Muscle of arm (tissue), 14 donors: Measurements from ENCODE around the gene HSPB9. TPM values are rescaled to one million over a fixed set of nuclear protein-coding genes. Genes with fewer than 3 reads are reported as not detected.

Experiments
- DNase-seq: peaks from one replicate; pipeline ENCODE4 v3.0.0-alpha.2; 2013
- long read RNA-seq, 11 donors: transcript quantifications; one replicate each; lab custom pipeline, GENCODE V29; 2026
- polyA plus RNA-seq, 12 donors: library from polyadenylated mRNA; unstranded; fragments of 120-200 nt; gene quantifications; one replicate each; pipeline ENCODE4 v1.2.1, GENCODE V29; 2013; ENCODE audit not compliant: insufficient read length in 12 of 12

The HSPB9 gene, protein sequence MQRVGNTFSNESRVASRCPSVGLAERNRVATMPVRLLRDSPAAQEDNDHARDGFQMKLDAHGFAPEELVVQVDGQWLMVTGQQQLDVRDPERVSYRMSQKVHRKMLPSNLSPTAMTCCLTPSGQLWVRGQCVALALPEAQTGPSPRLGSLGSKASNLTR
- under 1 TPM in 10 of 12 donors, not detected in 2; 0.10 to 0.43 (median 0.28) TPM for polyA plus RNA-seq
- long read RNA-seq, donor 1, partial matches to known transcripts: 0 of 2 reads
- long read RNA-seq, donor 1, other reads (novel, unspliced or antisense): 0 of 2 reads
- long read RNA-seq, donor 2: 0 reads
- long read RNA-seq, donor 3, partial matches to known transcripts: 0 of 1 reads
- long read RNA-seq, donor 3, other reads (novel, unspliced or antisense): 0 of 1 reads
- long read RNA-seq, donor 4: 0 reads
- long read RNA-seq, donor 5: 0 reads
- long read RNA-seq, donor 6: 0 reads
- long read RNA-seq, donor 7, partial matches to known transcripts: 0 of 1 reads
- long read RNA-seq, donor 7, other reads (novel, unspliced or antisense): 0 of 1 reads
- long read RNA-seq, donor 8, partial matches to known transcripts: 0 of 1 reads
- long read RNA-seq, donor 8, other reads (novel, unspliced or antisense): 0 of 1 reads
- long read RNA-seq, donor 9: 0 reads
- long read RNA-seq, donor 10: 0 reads
- long read RNA-seq, donor 11: 0 reads

DNA sequence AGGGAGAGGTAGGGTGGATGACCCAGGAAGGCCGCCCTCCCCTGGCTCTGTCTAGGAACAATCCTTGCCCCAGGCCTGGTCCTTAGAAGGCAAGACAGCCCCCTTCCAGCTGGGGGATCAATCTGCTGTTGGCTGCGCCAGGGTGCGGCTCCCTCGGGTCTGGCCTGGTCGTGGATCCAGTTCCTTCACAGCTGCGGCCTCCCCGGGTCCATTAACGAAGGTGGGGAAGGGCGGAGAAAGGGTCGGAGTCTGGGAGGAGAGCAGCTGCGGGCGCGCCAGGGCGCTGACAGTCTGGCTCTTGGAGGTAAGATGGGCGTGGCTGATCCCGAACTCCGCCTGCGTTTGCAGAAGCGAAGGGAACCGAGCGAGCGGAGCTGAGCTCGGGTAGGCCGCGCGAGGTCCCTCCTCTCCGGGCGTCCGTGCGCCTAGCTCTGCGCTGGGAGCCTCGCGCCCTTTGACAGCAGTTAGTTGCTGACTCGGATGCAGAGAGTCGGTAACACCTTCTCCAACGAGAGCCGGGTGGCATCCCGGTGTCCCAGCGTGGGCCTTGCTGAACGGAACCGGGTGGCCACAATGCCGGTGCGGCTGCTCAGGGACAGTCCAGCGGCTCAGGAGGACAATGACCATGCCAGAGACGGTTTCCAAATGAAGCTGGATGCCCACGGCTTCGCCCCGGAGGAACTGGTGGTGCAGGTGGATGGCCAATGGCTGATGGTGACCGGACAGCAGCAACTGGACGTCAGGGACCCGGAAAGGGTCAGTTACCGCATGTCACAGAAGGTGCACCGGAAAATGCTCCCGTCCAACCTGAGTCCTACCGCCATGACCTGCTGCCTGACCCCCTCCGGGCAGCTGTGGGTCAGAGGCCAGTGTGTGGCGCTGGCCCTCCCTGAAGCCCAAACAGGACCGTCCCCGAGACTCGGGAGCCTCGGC, at the start of gene HSPB9:
Gene HSPB9 (plus strand): TSS at position 434 of the 933 bp plus-strand sequence. CDS start 47 bp downstream, at position 481.
- DNase-seq: peak; percentile 46

DNA sequence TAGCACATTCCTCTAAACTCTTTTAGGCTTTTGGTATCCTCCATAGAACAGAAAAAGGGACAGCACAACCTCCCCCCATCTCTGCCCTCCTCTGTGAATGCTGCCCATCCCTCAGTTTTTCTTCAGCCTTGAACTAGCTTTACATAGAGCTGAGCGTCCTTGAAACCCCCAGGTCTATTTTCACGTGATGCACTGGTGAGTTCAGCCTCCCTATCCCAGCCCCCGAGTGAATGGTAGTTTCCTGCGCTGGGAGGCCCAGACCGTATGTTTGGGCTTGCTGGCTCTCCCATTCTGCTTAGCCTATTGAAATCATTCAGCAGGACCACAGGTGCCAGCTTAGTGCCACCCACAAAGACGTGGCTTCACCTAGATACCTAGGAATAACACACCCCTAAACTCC, 46.8 kb upstream of the HSPB9 start:
- no peak for DNase-seq

DNA sequence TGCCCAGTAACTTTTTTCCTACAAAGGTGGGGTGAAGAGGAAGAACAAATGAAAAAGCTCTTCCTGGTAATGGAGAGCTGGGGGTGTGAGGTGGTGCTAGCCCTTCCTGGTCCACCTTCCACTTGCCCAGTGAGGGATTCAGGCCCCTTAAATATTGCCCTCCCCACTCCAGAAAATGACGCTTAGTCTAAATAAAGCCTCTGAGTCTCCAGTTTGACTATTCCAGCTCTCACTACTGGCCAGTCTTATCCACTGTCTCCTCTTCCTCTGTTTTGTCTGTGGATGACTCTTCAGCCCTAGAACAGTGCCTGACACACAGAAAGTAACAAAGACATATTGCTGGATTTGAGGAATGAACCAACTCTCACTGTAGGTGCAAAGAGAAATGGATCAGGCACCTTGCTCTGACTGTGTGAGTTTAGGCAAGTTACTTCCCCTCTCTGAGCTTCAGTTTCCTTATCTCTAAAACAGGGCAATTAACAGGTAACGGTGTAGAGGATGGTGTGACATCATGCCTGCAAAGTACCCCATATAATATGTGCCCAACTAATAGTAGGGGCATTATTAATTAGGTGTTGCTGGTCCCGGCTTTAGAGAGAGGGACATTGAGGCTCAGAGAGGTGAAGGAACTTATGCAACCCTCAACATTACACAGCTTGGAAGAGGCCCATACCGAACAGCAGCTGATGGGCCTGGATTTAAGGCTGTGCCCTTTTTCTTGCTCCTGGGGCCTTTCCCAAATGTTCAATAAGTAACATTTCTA, 45.6 kb upstream of the HSPB9 start:
- DNase-seq: no peak

DNA sequence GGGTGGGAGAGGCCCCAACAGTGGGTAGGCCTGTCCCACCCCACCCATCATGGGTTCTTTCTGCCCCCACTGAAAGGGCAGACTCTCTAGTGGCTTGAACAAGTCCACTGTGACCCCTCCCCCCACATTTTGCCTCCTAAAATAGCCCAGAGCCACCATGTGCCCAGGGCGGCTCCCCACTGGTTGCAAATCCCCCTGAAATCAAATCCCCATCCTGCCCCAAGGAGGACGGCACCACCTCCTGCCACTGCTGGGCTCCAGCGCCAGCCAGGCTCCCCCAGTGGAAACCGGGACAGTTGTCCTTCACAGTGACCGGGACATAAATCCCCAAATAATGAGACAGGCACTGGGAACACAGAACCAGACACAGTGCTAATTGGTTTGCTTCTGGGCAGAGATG, 44.8 kb upstream of the HSPB9 start:
- DNase-seq: no peak

DNA sequence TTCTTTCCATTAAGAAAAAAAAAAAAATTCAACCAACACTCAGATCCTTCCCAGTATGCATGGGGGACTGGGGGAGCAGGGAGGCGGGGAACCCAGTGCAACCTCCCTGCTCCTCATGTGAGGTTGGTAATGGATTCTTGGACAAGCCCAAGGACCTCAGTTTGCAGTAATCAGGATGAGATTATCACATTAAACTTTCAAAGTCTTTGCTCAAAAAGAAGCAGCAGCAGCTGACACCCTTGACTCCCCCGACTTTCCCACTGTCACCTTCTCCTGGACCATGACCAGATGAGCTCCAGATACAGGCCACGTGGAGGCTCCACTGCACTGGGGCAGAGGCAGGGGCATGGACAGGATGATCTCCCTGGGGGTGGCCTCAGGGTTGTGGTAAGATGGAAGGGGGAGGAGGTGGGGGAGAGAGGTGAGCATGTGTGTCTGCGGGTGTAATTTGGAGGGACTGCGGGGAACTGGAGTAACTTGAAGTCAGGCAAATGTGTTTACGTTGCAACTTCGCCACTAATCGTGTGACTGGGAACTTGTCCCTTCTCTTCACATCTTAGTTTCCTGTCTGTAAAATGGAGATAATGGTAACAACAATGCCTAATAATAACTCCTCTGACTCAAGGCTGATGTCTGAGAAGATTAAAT, 44.1 kb upstream of the HSPB9 start:
- no peak for DNase-seq

DNA sequence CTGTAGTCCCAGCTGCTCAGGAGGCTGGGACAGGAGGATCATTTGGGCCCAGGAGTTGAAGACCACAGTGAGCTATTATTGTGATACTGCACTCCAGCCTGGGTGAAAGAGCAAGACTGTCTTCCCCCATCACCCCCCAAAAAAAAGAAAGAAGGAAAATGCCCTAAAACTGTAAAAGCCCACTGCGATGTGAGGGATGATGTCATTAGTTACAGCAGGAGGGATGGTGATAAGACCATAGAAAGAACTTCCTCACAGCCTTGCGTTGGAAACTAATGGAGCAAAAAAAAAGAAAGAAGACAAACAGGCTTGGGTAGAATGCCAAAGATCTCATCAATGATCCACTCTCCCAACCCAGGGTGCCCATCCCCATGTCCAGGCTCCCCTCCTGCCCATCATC, 43.1 kb upstream of the HSPB9 start:
- DNase-seq: no peak

DNA sequence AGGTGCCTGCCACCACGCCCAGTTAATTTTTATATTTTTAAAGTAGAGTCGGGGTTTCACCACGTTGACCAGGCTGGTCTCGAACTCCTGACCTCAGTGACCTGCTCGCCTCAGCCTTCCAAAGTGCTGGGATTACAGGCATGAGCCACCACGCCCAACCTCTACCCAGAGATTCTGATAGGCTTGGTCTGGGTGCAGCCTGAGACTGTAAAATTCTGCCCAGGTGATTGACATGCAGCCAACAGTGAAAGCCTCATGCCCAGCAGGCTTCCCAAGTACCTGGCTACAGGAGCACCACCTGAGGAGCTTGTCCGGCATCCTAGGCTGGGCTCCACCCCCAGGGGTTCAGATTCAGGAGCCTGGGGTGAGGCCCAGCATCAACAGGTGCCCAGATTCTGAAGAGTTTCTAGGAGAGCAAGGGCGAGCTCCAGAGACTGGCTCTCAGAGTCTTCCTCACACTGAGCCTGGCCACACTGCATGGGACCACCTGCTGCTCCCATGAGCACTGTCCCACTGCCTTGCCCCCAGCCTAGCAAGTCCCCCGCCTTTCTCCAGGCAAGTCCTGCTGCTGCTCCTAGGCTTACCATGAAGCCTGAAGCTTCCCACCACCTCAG, 41.0 kb upstream of the HSPB9 start:
- DNase-seq: no peak

DNA sequence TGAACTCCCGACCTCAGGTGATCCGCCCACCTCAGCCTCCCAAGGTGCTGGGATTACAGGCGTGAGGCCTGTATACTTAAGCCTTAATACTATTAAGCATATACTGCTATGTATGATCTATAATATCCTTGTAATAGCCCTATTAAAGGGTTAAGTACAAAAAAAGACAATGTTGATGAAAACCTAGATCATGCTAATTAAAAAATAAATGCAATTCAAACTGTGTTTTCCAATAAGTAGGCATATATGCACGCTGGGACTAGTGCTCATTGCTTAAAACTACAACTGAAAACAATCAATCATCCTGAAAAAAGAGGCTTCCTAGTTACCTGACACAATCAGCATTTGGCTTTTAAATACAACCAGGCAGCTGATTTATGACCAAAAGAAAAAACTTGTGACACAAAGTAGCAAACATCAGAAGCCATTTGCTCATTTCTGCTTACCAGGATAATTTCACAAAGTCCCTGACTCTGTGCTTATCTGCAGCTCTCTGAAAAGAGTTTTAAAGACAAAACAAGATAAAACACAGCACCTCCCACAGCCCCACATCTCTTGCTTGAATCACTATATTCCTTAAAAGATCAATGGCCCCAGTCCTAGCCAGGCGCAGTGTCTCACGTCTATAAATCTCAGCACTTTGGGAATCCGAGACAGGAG, 35.4 kb upstream of the HSPB9 start:
- no peak for DNase-seq

DNA sequence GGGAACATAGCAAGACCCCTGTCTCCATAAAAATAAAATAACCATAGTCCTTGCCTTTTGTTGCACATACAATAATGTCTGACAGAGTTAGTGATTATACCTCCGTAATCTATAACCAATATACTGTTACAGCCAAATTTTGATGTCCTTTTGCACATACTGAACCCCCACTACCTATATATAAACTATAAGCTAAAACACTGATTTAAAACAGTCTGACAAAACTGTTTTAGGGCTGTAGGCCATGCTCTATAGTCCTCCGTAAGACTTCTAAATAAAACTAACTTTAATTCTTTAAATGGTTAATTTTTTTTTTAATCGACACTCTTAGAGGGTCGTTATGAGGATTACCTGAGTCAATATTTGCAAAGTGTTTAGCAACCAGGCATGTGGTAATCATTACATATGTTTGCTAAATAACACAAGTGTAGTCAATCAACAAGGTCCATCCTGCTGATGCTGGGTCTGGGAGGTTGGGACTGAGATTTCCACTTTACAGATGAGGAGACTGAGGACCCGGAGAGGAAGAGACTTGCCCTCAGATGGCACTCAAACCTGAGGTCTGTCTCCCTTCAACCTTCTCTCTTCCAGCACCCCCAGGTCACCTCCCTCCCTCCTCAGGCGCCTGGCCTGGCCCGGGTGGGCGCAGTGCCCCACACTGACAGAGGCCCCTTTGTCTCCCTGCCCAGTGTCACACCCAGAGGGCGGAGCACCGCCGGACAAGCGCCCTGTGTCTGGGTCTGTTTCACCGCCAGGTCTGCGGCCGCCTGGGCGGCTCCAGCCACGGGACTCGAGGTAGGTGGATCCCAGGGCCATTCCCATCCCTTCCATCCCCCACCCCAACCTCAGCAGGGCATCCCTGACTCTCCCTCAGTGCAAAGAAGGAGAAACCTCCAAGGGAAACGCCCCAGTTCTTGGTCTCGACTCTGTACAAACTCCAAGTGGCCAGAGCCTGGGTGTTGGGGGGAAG, 34.6 kb upstream of the HSPB9 start:
- no peak for DNase-seq

DNA sequence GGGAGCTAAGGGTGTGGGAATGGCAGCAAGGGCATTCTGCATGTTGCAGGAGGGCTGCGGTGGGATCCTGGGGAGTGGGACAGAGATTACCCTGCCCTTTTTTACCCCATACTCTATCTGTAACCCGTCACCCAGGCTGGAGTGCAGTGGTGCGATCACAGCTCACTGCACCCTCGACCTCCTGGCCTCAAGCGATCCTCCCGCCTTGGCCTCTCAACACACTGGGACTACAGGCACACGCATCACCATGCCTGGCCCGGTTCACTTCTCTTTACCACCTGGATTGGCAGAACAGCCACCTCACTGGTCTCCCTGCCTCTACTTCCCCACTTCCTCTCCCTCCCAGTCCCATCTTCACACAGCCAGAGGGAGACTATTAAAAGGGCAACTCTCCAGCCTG, 33.9 kb upstream of the HSPB9 start:
- no peak for DNase-seq

DNA sequence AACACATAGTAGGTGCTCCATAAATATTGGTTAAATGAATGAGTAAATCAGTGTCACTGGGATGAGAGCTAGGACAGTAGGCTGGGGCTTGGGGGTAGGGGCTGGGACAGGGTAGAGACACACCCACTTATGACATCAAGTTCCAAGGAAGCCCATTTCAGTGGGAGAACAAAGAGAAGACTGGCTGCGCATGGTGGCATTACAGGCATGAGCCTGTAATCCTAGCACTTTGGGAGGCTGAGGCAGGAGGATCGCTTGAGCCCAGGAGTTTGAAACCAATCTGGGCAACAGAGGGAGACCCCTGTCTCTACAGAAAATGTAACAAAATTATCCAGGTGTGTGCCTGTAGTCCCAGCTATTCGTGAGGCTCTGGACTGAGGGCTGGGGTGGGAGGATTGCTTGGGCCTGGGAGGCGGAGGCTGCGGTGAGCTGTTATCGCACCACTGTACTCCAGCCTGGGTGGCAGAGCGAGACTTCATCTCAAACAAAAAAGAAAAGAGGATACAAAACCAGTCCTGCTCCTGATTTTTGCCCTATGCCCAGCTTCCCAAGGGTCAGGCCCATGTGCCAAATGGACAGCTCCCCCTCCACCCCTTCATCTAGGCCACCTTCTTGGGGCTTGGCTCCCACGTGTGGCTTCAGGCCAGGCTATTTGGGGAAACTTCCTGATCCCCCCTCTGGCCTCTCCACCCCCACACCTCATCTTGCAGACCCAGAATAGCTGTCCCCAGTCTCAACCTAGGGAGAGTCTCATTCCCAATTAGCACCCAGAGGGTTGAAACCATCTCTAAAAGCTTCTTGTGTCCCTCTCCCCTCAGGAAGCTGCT, 31.4 kb upstream of the HSPB9 start:
- DNase-seq: no peak

DNA sequence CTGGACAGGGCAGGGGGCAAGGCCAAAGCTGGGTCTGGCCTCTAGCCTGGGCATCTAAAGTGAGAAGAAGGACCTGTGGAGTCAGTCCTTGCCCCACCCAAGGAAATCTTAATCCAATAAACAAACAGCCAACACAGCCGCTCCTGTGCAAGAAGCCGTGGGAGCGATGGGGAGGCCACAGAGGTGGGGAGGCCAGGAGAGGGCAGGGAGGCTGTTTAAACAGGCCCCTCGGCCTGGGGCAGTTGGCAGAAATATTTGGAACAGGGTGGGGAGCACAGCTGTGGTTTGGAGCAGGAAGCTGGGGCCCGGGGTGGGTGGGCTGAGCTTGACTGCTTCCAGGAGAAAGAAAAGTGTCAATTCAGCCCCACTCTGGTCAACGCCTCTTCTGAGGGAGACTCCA, 29.7 kb upstream of the HSPB9 start:
- DNase-seq: no peak

DNA sequence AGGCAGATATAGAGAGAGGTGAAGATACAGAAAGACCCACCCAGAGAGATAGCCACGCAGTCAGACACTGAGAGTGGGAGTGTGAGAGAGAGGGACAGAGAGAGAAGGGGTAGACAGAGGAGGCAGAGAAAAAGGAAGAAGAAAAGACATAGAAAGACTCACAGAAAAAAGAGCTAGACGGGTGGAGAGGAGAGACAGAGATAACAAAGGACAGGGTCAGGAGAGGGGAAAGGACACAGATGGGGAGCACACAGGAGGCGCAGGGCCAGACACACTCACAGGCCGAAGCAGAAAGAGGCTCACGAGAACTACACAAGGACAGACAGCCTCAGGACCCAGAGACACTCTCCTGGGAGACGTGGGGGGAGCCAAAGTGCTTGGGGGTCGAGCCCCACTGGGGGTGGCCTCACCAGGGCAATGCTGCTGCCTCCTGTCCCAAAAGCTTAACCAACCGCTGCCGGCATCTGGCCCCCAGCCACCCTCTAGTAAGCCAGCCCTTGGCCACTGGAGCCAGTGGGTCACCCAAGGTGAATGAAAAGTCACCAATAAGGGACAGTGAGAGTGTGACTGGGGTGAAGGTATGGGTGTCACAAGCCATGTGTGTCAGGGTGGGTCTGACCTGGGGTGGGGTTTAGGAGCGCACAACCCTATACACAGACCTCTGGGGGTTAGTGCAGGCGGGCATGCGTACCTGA, 28.1 kb upstream of the HSPB9 start:
- DNase-seq: no peak

DNA sequence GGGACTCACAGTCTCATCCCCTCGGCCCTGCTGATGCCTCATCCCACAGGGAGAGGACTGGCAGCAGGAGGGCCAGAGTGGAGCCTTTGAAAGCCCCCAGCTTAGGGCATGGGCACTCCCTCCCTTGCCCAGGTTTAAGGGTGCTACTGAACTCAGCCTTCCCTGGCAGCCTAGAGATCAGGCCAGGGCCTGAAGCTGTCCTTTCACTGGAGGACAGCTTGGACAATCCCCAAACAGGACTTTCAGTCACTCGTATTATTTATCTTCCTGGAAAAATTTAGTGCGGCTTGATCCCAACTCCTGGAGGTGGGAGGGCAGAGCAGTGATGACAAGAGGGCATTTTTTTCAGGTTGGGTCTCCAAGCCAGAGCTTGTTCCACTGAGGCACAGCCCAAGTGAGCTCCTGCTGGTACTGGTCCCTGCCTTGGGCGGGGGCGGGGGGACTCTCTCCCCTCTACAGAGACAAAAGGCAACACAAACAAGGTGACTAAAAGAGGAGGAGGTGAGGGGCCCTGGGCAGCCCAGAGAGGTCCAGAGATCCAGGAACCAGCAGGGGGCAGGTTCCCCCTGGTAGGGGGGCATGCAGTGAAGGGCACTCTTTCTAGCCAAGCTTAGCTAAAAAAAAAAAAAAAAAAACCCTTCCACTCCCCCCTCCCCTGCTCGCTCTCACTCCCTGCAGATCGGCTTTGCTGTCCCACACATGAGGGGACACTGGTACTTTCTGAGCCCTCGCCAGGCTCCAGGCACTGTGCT, 26.1 kb upstream of the HSPB9 start:
- DNase-seq: no peak

DNA sequence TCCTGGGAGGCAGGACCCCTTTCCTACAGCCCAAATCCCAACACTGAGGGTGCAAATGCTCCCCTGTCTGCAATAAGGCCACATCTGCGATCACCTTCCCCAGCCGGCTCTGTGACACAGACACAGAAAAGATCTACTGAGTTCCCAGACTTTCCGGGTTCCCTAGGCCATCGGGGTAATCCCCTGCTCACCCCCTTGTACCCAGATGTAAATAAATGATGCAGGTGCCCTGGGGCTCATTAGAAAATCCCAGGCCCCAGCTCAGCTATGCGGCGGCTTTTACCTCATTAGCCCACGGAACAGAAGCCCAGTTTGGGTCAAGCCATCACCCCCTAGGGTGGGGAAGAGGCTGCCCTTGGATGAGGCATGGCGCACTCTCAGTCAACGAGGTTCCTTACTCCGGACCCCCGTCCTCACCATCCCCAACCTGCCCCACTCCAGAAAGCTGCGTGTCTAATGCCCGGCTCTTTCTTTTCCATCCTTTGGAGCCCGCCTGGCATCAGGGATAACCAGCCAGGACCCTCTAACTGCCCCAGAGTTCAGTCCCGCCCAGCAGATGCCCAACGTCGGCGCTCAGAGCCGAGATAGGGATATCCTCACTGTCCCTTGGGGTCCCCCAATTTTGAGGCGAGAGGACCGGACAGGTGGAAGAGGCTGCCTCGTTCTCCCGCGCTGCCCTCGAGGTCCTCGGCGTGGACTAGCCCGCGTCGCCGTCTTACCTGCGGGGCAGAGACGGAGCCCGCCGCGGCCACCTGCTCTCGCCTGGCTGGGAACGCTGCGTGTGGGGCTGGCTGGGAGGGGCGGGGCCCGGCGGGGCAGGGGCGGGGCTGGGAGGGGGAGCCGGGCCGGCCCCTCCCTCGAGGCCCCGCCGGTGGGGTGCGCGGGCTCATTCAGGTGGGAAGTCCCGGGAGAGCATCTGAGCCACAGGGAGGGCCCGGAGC, 24.6 kb upstream of the HSPB9 start, which contains the start of gene ZNF385C:
Gene ZNF385C (minus strand): TSS at position 783 of the 941 bp plus-strand sequence. CDS start 35,417 bp downstream, outside the sequence.
- no peak for DNase-seq
